ENCODE data around the gene MAP3K20. TPM values are rescaled to one million over a fixed set of nuclear protein-coding genes. Genes with fewer than 3 reads are reported as not detected.

Gene MAP3K20
- total and polyA plus RNA-seq, 2 of the 8 experiments (the other 6 are each of a cell fraction or from before 2014, with no cell fraction given): 3.1 to 11.1 TPM

DNA sequence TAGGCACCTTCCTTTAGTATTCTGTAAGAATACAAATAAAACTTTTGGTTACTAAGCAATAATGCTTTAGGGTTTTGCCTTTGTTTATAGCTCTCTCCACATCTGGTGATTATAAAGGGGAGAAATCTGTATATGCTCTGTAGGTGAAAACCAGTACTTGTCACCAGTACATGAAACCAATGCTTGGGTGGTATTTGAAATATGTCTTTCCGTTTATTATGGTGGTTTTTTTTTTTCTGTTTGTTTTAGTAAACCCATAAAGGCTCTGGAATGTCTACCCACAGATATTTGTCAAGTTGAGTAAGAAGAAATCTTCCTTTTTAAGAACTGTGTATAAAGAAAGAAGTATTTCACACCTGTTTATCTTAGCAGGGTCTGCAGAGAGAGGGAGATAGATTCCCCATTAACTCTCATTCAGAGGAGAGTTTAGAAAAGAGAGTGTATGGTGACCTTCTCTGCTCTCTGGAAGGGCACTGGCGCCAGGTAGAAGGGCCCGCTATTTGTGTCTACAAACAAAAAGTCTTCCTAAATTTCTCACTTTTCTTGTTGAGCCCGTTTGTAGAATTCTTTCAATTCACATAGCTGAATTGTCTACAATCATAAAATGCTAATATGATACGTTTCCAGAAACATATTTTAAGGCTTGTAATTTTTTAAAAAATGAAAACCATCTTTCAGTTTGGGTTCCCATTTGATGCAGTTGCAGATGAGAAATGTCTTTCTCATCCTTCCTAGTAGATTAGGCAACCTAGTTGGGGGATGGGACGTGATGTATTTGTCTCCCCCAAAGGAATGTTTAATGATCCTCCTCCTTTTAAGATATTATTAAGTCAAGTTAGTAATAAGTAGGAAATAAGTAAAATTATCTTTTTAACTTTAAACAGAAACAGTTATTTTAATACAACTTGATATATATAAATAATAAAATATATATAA is 33.9 kb downstream of the MAP3K20 start (continued):
- TF ChIP-seq, protein P1, sequence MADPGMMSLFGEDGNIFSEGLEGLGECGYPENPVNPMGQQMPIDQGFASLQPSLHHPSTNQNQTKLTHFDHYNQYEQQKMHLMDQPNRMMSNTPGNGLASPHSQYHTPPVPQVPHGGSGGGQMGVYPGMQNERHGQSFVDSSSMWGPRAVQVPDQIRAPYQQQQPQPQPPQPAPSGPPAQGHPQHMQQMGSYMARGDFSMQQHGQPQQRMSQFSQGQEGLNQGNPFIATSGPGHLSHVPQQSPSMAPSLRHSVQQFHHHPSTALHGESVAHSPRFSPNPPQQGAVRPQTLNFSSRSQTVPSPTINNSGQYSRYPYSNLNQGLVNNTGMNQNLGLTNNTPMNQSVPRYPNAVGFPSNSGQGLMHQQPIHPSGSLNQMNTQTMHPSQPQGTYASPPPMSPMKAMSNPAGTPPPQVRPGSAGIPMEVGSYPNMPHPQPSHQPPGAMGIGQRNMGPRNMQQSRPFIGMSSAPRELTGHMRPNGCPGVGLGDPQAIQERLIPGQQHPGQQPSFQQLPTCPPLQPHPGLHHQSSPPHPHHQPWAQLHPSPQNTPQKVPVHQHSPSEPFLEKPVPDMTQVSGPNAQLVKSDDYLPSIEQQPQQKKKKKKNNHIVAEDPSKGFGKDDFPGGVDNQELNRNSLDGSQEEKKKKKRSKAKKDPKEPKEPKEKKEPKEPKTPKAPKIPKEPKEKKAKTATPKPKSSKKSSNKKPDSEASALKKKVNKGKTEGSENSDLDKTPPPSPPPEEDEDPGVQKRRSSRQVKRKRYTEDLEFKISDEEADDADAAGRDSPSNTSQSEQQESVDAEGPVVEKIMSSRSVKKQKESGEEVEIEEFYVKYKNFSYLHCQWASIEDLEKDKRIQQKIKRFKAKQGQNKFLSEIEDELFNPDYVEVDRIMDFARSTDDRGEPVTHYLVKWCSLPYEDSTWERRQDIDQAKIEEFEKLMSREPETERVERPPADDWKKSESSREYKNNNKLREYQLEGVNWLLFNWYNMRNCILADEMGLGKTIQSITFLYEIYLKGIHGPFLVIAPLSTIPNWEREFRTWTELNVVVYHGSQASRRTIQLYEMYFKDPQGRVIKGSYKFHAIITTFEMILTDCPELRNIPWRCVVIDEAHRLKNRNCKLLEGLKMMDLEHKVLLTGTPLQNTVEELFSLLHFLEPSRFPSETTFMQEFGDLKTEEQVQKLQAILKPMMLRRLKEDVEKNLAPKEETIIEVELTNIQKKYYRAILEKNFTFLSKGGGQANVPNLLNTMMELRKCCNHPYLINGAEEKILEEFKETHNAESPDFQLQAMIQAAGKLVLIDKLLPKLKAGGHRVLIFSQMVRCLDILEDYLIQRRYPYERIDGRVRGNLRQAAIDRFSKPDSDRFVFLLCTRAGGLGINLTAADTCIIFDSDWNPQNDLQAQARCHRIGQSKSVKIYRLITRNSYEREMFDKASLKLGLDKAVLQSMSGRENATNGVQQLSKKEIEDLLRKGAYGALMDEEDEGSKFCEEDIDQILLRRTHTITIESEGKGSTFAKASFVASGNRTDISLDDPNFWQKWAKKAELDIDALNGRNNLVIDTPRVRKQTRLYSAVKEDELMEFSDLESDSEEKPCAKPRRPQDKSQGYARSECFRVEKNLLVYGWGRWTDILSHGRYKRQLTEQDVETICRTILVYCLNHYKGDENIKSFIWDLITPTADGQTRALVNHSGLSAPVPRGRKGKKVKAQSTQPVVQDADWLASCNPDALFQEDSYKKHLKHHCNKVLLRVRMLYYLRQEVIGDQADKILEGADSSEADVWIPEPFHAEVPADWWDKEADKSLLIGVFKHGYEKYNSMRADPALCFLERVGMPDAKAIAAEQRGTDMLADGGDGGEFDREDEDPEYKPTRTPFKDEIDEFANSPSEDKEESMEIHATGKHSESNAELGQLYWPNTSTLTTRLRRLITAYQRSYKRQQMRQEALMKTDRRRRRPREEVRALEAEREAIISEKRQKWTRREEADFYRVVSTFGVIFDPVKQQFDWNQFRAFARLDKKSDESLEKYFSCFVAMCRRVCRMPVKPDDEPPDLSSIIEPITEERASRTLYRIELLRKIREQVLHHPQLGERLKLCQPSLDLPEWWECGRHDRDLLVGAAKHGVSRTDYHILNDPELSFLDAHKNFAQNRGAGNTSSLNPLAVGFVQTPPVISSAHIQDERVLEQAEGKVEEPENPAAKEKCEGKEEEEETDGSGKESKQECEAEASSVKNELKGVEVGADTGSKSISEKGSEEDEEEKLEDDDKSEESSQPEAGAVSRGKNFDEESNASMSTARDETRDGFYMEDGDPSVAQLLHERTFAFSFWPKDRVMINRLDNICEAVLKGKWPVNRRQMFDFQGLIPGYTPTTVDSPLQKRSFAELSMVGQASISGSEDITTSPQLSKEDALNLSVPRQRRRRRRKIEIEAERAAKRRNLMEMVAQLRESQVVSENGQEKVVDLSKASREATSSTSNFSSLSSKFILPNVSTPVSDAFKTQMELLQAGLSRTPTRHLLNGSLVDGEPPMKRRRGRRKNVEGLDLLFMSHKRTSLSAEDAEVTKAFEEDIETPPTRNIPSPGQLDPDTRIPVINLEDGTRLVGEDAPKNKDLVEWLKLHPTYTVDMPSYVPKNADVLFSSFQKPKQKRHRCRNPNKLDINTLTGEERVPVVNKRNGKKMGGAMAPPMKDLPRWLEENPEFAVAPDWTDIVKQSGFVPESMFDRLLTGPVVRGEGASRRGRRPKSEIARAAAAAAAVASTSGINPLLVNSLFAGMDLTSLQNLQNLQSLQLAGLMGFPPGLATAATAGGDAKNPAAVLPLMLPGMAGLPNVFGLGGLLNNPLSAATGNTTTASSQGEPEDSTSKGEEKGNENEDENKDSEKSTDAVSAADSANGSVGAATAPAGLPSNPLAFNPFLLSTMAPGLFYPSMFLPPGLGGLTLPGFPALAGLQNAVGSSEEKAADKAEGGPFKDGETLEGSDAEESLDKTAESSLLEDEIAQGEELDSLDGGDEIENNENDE (IDR thresholded peaks at IDR 0.05; ENCODE audit: insufficient replicate concordance, low read length): no peak
- TF ChIP-seq KDM1A (IDR thresholded peaks at IDR 0.05; ENCODE audit: borderline replicate concordance, low read length) (no peak), BACH1 (IDR thresholded peaks at IDR 0.05; ENCODE audit: low read length) (no peak), BRCA1 (IDR thresholded peaks at IDR 0.05; ENCODE audit: low read depth, low read length) (no peak), GABPA (IDR thresholded peaks at IDR 0.05; ENCODE audit: borderline replicate concordance, insufficient read depth, low read length) (no peak), CEBPB (IDR thresholded peaks at IDR 0.05; ENCODE audit: low read depth, low read length) (no peak)
- TF ChIP-seq, protein P2, sequence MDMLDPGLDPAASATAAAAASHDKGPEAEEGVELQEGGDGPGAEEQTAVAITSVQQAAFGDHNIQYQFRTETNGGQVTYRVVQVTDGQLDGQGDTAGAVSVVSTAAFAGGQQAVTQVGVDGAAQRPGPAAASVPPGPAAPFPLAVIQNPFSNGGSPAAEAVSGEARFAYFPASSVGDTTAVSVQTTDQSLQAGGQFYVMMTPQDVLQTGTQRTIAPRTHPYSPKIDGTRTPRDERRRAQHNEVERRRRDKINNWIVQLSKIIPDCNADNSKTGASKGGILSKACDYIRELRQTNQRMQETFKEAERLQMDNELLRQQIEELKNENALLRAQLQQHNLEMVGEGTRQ (IDR thresholded peaks at IDR 0.05; ENCODE audit: low read length): no peak

Measured in H1 (cell line).